ENCODE measurements around the gene DES. TPM values are rescaled to one million over a fixed set of nuclear protein-coding genes. Genes with fewer than 3 reads are reported as not detected.

DES gene
- total RNA-seq, 4 donors from 2014 or later, result 578 to 3,551 (median 1,628) TPM

GRCh38 chr2:219433666-219434467 lies 15.7 kb downstream of the DES start:
- DNase-seq, result peak in 1 of 2 donors; percentile 85
- Histone ChIP-seq H3K9me3 (no peaks in the 10 kb centered on the region), H3K27ac (peak overlapping the region; percentile 92 to 96), H3K27me3 (no peaks in the 10 kb centered on the region), H3K4me3 (peak overlapping the region; percentile 14 to 31), H3K4me1 (peaks cover 0 to 10% of the 10 kb centered on the region in 2 donors), H3K36me3 (no peaks in the 10 kb centered on the region)
- intact Hi-C loops (cut with DNase I; ENCODE audit: low total_unique reads), result no loop called here
- TF ChIP-seq CTCF (IDR thresholded peaks at IDR 0.05) (peak; percentile 43 to 65 (median 48)), POLR2A (IDR thresholded peaks at IDR 0.05) (peak; percentile 13 to 27)

DNA sequence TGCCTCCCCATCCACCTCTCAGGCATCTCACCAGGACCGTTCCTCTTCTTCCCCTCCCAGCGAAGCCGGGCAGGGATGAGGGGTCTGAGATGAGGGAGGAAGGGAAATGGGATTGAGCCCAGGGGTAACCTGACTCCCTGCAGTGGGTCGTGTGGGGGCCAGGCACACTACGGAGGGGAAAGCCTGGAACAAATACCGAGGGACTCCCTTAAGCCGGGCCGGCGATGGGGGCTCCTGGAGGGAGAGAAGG lies 16.2 kb downstream of the DES start:
- Histone ChIP-seq H3K27me3 (no peaks in the 10 kb centered on the region), H3K36me3 (no peaks in the 10 kb centered on the region), H3K9me3 (no peaks in the 10 kb centered on the region), H3K4me1 (peaks cover 0 to 10% of the 10 kb centered on the region in 2 donors), H3K27ac (peak overlapping the region; percentile 92 to 96), H3K4me3 (peak overlapping the region; percentile 14 to 31)
- no peak for TF ChIP-seq CTCF (IDR thresholded peaks at IDR 0.05)
- no peak for TF ChIP-seq POLR2A (IDR thresholded peaks at IDR 0.05)
- intact Hi-C loops (cut with DNase I; ENCODE audit: low total_unique reads), result no loop called here
- DNase-seq, result peak in 1 of 2 donors; percentile 25

- intact Hi-C loops (cut with DNase I; ENCODE audit: low total_unique reads), result no loop called here
- no peaks in the 10 kb centered on the region for H3K9me3 ChIP-seq
- H3K27ac ChIP-seq, result peak within 1 kb of the TSS; percentile 92 to 96
- no peaks in the 10 kb centered on the region for H3K36me3 ChIP-seq
- H3K4me3 ChIP-seq, result peak within 1 kb of the TSS; percentile 14 to 31
- peaks cover 0 to 10% of the 10 kb centered on the region in 2 donors for H3K4me1 ChIP-seq
- TF ChIP-seq CTCF (IDR thresholded peaks at IDR 0.05) (no peak), POLR2A (IDR thresholded peaks at IDR 0.05) (peak in 1 of 2 donors; percentile 9)
- no peaks in the 10 kb centered on the region for H3K27me3 ChIP-seq
- peak; percentile 31 to 34 for DNase-seq
Measured at GRCh38 chr2:219434718-219435525, 16.7 kb downstream of the DES start, which contains the start of gene SPEG. TSS of gene SPEG (plus strand) at chr2:219434843. CDS start at chr2:219434978, 135 bp downstream.

DNA sequence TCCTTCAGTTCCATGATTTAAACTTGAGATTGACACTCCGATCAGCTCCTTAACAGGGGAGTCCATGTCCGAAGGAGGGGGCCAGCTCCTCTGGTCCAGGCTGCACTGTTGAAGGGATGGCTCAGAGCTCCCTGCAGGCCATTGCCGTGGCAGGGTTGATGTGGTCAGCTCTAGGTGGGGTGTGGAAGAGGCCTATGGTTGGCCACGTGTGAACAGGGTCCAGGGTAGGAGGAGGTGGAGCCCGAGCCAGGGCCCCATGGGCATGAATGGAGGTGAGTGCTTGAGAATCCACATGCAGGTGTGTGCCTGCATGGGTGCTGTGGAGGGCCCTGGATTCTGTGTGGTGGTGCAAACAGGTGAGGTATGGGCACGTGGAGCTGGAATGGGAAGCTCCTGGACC lies 17.5 kb downstream of the DES start:
- TF ChIP-seq CTCF (IDR thresholded peaks at IDR 0.05), result no peak
- no peak for TF ChIP-seq POLR2A (IDR thresholded peaks at IDR 0.05)
- H3K4me1 ChIP-seq, result peaks cover 0 to 10% of the 10 kb centered on the region in 2 donors
- no peaks in the 10 kb centered on the region for H3K27me3 ChIP-seq
- H3K36me3 ChIP-seq, result no peaks in the 10 kb centered on the region
- DNase-seq, result no peak
- H3K9me3 ChIP-seq, result no peaks in the 10 kb centered on the region
- H3K4me3 ChIP-seq, result no peak overlapping the region
- H3K27ac ChIP-seq, result peak overlapping the region; percentile 92 to 96
- intact Hi-C loops (cut with DNase I; ENCODE audit: low total_unique reads), result no loop called here

DNA sequence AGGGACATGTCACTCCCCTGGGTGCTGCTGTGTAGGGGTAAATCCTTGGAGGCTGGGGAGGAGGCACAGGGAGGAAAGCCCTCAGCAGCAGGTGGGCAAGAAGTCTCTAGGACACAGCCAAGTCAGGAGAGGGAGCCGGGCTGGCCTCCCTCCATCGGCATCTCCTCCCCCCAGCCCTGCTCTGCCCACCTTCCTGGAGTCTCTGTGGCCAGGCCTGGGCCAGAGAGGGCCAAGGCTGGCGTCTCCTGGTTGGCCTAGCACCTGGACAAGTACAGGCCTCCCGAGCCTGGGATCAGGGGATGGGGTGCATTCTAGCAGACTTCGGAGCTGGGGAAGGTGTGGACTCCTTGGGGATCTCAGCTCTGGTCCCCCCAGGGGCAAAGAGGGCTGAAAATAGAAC lies 18.3 kb downstream of the DES start:
- H3K4me3 ChIP-seq, result no peak overlapping the region
- no peaks in the 10 kb centered on the region for H3K27me3 ChIP-seq
- TF ChIP-seq CTCF (IDR thresholded peaks at IDR 0.05) (no peak), POLR2A (IDR thresholded peaks at IDR 0.05) (no peak)
- no peak for DNase-seq
- H3K9me3 ChIP-seq, result no peaks in the 10 kb centered on the region
- H3K36me3 ChIP-seq, result no peaks in the 10 kb centered on the region
- peak overlapping the region; percentile 92 to 96 for H3K27ac ChIP-seq
- intact Hi-C loops (cut with DNase I; ENCODE audit: low total_unique reads), result no loop called here
- H3K4me1 ChIP-seq, result peaks cover 0 to 10% of the 10 kb centered on the region in 2 donors

Data from uterus (tissue), 4 donors.